ENCODE results near the gene CST9.

The CST9 gene

GRCh38 chr20:23562721-23563342 is 42.9 kb downstream of the CST9 start:
- H3K4me3 ChIP-seq (ENCODE audit: low read length) = no peak overlapping the region
- TF ChIP-seq CTCF (conservative IDR thresholded peaks at IDR 0.05; ENCODE audit: low read length) = no peak
- no peak for DNase-seq (ENCODE audit: low read depth)

- DNase-seq (ENCODE audit: low read depth) = no peak
- H3K4me3 ChIP-seq (ENCODE audit: low read length) = no peak overlapping the region
- no peak for TF ChIP-seq CTCF (conservative IDR thresholded peaks at IDR 0.05; ENCODE audit: low read length)
These were observed 51.3 kb downstream of the CST9 start for GRCh38 chr20:23554401-23554800.
